GM18511 (cell line): ENCODE measurements around the gene ZBTB43.

ENCODE experiments used
- ATAC-seq: cut with Tn5 transposase; IDR thresholded peaks from one replicate; pipeline ENCODE4 v1.9.1; 2021; ENCODE audit warnings: mild to moderate bottlenecking, moderate library complexity; ENCODE audit not compliant: unreplicated experiment

Gene ZBTB43

DNA sequence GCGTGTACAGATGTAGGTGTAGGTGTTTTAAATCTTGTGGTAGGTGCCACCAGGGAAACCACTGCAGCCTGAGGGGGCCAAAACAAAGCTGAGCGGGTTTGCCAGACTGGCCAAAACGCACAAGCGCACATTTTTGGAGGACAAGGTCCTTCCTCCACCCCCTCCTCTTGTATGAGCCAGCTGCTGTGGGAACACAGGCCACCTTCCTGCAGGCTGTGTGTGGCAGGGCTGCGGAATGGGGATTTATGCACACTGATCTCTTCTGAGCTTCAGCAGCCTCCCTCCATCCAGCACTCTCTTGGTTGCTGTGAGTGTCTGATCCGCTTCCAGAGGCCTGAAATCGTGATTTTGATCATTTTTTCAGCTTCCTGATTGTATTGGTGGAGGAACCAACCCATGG, 22.4 kb downstream of the ZBTB43 start:
- no peak for ATAC-seq

DNA sequence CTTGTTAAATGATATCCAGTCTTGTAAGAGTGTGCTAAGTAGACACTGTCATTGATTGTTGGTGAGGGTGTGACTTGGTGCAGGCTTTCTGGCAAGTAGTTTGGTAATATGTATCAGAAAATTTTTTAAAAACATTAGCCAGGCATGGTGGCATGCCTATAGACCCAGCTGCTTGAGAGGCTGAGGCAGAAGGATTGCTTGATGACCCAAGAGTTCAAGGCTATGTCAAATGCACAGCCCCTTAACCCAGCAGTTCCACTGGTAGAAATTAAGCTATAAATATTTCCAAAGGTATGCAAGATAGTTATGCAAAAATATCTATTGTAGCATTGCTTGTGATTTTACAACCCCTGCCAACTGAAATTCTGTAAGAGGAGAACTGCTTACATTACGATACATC, 24.2 kb downstream of the ZBTB43 start:
- ATAC-seq = no peak

DNA sequence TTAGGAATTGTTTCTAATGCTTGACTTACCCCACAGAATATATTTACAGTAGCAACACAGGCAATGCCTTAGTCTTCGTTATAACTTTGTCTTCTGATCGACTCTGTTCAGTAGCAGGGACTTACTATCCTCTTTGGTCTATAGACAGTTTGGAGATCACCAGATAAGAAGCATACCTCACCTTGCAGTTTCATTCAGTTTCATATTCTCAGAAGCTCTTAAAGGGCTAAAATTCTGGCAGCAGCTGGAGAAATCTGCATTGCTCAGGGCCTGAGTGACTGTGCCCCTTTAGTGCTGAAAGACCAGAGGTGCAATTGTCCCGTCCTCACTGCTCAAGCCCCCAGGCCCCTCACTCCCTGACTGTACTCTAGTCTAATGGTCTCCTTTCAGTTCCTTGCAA, 26.0 kb downstream of the ZBTB43 start:
- ATAC-seq = no peak

DNA sequence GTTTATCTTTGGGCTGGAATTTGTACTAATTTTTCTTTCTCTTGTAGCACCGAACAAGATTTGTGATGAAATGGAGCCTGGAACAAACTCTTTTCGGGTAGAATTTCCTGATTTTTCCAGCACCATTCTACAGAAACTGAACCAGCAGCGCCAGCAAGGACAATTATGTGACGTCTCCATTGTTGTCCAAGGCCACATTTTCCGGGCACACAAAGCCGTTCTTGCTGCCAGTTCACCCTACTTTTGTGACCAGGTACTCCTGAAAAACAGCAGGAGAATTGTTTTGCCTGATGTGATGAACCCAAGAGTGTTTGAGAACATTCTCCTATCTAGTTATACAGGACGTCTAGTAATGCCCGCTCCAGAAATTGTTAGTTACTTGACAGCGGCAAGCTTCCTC, 27.6 kb downstream of the ZBTB43 start:
- ATAC-seq = no peak

DNA sequence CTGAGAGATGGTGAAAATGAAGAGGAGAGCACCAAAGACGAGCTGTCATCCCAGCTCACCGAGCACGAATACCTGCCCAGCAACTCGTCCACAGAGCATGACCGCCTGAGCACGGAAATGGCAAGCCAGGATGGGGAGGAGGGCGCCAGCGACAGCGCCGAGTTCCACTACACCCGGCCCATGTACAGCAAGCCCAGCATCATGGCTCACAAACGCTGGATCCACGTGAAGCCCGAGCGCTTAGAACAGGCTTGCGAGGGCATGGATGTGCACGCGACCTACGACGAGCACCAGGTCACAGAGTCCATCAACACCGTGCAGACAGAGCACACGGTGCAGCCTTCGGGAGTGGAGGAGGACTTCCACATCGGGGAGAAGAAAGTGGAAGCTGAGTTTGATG, 28.2 kb downstream of the ZBTB43 start:
- no peak for ATAC-seq

DNA sequence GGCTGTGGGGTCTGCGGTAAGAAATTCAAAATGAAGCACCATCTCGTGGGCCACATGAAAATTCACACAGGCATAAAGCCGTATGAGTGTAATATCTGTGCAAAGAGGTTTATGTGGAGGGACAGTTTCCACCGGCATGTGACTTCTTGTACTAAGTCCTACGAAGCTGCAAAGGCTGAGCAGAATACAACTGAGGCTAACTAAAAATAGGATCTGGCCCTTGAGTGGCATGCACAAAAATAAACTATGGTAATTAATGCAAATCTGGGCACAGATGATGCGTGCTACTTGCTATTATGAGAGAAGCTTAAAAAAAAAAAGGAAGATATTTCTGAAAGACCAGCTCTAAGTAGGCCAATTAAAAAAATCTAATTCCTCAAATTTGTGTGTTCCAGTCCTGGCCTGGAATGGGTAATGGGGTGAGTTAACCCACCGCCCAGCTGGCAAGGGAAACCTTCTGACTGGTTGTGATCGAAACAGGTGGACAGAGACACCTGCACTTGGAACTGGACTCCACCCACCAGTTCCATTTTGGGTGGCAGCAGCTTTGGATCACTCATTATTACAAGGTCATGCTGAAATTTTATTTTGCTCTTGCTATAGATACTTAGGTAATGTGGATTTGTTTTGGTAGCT, 29.0 kb downstream of the ZBTB43 start:
- ATAC-seq = no peak

DNA sequence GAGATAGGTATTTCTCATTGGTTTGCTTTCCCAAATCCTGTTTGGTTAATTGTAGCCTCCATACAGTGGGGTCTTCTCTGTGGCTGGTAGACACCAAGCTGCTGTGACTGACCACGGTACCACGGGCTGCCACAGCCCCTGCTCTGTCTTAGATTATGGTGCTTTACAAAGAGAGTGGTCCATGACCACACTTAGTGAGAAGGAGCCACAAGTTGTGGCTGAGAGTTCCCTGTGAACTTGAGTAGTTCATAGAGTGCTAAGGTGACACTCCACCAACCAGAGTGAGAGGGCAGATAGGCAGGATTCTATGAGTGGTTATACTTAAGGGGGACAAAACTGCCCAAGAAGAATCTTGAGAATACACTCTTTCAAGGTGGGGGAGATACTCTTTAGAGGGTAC, 29.8 kb downstream of the ZBTB43 start:
- ATAC-seq = no peak

DNA sequence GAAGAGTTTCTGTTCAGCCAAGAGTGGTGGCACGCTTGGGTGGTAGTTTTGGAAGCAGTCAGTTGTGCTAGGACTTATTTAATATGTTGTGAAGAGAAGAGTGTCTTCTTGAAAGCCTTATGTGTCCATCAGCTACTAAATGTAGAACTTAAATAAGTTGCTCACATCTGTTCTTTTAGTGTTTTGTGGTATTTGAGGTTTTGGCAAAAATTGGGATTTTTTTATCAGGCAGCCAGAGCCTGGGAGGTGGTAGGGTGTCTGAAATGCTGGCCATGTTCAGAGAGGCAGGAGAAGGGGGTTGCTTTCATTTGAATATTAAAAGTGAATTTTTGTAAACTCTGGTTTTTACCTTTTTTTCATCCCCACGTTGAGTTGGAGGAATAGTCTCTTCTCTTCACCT, 31.4 kb downstream of the ZBTB43 start:
- no peak for ATAC-seq

DNA sequence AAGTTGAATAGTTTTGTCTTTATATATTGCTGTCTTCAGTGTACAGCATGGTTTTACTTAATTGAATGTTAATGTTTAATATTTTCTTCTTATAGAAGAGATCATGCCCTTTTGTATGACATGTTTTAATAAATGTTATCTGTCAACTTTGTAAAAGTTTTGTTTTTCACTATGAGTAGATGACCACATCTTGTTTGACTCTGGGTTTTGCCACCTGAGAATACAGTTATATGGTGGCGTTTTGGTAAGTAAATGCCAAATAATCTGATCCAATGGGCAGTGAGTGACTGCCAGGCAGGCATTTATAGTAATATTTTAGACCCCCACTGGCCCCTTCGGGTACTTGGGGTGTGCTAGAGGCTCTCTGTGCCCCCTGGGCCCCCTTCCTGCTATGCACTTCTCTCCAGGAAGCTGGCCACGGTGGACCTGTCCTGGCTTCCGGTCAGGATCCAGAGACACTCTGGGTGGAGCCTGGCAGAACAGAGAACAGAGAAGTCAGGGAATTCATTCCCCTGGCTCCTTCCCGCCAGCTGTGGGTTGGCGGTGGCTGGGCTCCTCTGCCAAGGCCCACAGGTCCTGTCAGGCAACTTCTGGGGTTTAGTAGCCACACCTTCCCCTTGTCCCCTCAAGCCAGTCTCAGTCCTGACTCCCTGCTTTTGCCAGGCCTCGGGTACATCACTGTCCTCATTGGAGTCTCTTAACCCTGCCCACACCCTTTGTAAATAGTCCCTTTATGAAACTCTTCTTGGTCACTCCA, 33.4 kb downstream of the ZBTB43 start:
- ATAC-seq = no peak

DNA sequence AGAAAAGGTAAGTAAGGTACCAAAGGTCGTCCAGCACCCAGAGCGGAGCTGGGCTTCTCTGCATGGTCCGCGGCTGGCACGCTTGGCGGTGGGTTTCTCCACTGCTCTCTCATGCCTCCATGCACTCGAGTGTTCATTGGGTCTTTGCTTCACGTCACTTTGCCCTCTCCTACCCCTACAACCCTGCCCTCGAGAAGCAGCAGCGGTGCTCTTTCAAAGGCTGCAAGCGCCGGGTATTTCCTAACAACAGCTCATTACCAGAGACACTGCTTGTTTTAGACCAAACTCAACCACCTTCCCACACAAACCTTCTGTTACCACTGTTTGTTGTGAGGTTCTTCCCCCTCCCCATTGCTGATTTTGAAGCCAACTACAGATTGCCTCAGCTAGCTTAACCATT, 34.1 kb downstream of the ZBTB43 start:
- ATAC-seq = no peak

DNA sequence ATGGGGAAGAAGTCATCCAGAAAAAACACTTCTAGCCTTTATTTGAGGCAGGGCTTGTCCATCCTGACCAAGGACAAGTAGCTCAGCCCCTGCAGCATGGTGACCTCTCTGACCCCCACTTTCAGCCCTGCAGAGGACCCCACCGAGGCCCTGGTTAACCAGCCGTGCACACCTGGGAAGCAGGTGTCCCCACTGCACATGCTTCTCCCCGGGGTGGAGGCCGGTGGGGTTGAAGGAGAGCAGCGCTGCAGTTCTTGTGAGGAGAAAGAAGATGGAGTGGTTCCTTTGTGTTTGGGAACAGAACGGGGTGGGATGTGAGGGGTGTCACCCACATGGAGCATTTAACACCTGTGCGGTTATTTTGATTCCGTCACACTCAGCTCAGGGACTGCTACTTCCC, 34.5 kb downstream of the ZBTB43 start:
- no peak for ATAC-seq

DNA sequence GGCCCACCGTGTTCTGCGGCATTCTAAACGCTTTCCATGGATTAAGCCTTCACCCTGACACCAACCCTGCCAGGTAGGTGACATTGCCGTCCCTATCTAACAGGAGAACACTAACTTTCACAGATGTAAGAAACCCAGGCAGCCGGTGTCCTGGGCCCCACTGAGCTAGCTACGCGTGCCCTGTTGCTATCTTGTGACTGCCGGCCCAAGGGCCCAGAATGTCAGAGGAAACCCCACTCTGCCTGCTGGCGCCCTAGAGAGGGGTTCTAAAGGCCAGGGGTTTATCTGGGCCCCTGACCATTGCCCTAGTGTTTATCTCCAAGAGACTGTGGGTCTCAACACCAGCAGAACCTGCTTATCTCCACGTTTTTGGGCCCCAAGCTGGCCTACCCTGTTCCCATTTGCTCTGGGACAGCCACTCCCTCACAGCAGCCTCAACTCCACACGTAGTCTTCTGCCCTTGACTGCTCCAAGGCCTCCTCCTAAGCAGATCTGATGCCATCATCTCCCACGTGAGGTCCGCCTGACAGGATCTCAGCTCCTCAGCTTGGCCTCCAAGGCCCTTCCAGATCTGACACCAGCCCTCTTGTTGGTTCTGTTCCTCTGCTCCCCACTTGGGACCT, 37.5 kb downstream of the ZBTB43 start:
- ATAC-seq = no peak

DNA sequence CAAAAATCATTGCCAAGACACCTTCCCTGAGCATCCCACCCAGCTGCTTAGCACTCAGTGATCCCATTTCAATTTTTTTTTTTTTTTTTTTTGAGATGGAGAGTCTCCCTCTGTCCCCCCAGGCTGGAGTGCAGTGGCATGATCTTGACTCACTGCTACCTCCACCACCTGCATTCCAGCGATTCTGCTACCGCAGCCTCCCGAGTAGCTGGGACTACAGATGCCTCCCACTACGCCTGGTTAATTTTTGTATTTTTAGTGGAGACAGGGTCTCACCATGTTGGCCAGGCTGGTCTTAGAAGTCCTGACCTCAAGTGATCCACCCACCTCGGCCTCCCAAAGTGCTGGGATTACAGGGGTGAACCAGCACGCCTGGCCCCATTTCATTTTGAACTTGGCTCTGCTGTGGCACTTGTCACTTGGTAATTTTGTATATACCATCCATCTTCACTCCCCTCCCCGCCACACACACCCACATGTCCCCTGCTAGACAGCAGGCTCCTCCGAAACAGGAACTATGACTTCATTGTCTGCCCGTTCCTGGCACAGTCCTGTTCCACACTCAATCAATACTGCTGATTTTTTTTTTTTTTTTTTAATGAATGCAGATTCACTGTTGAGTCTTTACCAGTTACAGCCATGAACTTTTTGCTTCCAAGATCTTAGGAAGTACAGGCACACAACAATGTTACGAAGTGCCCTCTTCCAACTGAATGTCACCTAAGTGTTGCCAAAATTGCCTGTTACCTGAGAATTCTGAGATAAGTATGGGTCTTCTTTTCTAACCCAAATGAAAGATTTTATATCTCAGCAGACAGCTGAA, 38.3 kb downstream of the ZBTB43 start:
- ATAC-seq = peak; percentile 58

DNA sequence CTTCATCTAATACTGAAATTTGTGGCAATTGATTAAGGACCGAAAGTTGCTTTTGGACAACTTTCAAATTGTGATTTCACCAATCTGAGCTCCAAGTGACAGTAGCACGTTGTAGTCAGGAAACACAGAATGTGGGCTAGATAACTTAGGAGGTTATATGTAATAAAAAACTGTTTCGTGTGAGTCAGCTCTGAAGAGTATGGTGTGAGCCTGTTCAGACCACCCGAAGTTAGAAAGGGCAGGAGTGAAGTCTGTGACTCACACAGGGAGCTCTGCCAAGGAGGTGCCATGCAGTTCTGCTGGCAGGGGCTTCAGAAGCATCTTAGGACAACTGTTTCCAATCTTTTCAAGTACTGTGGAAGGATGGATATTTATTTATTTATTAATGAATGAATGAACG, 39.2 kb downstream of the ZBTB43 start:
- ATAC-seq = no peak

DNA sequence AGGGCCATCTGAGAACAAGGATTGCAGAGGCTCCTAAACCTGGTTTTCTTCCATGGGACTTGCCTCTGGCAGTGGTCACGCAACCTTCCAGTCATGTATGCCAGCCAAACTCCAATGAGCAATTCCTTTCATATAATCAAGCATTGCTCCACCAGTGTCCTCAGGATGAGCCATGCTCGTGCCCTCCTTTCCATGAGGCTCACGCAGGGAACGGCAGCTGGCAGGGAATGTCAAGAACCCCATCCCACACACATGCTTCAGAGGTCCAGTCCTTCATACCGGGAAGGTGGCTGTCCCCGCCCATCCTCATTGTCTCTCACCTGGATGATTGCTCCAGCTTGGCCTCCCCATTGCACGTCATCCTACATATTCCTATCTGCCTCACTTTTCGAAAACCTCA, 42.2 kb downstream of the ZBTB43 start:
- ATAC-seq = no peak

DNA sequence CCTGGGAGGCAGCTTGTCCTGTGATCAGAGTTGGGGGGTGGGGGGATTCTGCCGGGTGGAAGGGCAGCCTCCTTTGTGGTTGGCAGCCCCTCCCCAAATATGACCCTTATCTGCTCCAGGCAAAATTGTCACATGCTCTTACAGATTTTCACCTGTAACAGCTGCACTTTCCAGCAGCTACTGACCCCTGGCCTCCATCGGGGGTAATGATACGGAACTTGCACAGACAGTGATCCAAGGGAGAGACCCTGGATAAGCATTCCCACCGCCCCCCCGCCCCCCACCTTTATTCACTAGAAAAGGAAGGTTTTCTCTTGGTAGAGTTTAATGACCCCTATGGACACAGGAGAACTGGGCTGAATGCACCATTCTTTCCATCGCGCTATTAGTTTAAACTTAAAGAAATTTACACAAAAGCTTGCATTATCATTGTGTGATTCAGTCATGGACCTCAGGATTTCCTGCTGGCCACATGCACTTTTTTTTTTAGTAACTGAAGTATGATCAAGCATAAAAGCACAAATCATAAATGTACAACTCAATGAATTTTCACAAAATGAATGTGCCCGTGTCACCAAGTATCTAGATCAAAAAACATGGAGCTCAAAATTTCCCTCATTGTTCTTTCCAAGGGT, 44.9 kb downstream of the ZBTB43 start:
- no peak for ATAC-seq

DNA sequence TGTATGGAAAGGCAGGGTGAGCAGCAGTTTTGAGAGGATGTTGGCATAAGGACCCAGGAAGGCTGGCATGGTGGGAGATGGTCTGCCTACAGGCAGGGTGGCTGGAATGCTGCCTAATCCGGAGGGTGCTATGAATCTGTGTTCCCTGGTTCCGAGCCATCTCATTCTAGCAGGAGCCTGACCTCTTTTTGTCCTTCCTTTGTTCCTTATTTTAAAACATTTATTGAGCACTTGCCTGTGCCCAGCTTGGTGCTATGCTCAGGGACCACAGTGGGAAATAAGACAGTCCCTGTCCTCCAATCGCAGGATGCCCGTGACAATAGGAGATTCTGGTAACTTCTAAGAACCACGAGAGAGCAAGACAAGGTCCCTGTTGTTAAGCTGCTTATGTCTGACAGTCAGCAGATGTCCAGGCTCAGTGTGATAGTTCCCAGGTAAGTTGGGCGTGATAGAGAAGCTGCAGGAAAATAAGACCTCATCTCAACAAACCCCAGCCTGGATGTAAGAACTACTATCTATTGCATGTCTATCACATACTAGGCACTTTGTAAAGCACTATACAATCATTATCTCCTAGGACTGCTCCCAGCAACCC, 46.5 kb downstream of the ZBTB43 start:
- no peak for ATAC-seq

DNA sequence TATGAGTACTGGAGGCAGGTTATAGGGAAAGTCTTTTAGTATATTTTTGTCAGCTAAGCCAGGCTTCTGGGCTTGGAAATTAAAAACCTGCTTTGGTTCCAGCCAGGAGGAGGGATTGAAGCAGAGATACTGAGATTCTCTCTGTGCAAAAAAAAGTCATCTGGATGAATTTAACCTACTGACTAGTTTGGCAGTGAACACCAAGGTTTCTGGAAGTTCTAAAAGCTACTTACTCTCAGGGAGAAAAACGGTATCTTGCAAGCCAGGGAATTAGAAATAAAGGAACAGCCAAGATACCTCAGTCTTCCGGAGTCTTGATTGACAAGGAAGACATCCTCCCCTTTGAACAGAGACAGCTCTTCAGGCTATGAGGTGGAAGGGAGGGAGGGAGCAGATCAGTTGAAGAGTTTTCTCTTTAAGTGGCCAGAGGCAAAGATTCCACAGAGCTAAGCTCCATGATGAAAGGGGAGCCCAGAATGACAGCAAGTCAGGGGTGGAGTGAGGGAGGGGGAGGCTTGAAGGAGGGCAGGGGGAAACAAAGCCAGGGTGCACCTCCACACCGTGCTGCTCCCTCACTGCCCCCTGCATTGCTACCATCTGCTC, 47.3 kb downstream of the ZBTB43 start:
- ATAC-seq = no peak

DNA sequence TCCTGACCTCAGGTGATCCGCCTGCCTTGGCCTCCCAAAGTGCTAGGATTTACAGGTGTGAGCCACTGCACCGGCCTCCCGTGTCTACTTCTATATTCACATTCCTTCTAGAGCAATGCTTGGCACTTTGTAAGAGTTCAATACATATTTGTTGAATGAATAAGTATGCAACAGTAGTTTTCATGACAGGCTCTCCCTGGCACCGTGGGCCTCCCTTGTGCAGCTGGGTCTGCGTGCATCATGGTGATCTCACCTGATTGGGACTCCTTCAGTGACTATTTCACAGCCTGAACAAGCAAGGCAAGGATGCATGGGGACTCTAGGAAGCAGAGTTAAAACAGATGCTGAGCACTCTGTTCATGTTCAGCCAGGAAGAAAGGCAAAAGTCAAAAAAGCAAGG, 48.8 kb downstream of the ZBTB43 start:
- no peak for ATAC-seq

DNA sequence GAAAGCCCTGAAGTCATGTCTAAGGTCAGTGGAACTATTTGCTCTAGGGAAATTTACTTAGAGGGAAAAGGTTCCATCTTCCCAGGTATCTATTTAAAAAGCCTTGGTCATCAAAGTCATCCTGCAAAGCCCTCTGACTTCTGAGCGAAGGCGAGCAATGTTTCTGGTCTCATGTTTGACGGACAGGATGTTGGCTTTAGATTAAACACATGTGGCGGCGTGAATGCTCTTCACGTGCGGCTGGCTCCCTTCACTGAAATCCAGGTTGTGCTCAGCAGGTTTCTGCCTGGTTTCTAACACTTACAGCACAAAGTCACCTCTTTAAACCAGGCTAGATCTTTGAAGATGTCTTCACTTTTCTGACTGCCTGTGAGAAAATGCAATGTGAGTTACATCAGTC, 49.9 kb downstream of the ZBTB43 start:
- no peak for ATAC-seq
